Stimulated activated naive CD4-positive, alpha-beta T cell treated with Interleukin-2 at 50 U/mL for 16 hours (primary cell): ENCODE measurements around the gene CACNA1B.

Experiments
- DNase-seq: peaks from one replicate; lab custom pipeline; 2025; lab: John Stamatoyannopoulos, UW

Gene CACNA1B

DNA sequence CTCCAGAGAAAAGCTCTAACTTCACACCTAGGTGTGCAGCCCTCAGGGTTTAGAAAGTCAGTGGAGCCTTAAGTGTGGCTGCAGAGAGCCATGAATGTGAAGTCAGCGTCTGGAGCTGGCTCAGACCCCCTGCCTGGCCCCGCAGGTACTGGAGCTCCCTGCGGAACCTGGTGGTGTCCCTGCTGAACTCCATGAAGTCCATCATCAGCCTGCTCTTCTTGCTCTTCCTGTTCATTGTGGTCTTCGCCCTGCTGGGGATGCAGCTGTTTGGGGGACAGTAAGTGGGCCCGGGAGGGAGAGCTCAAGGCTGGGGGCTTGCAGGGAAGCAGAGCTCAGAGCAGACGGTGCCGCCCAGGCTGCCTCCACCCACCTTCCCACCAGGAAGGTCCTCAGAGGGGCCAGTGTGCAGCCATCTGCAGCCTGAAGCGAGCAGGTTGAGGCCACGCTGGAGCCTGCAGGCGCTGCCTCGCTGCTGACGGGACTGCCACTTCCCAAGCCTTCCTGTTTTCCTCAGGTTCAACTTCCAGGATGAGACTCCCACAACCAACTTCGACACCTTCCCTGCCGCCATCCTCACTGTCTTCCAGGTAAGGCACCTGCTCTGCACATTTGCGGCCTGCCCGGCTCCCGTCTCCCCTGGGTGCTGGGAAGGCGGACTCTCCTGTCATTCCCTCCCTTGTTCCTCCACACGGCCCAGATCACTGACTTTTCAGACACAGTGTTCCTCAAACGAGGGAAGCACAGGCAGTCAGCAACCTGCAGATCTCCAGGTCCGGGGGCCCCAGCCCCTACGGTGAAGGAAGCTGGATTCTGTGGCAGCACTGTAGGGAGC lies 108.9 kb downstream of the CACNA1B start:
- DNase-seq = no peak

DNA sequence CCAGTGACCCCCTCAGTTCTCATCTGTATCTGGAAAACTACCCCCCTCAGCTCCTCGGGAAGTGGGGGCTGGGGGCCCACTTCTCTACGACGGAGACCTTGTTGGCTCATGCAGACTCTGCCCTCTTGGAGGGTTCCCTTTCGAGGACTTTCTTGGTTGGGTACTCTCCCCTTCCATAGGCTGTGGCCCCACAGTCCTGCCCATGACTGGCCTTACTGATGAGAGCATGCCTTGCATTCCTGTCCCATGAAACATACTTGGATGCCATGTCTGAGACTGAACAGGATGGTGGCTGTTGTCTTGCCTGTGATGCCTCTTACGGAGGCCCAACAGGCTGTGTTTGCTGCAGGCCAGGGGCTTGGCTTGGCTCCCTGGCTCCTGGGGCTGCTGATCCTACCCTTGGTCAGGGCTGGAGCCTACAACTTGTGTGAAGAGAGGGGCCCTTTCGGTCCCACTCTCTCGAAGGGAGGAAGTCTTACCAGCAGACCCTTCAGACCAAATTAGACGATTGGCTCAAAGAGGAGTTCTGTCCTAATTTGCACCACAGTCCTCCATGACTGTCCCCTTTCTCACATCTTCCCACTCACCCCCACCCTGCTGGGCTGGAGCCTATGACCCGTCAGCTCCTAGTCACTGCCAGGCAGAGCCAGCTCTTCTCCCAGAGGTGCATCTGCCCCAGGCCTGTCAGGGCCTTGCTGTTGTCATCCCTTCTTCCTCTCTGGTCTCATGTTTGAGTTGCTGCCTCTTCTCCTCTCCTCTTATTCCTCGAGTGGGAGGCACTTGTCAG lies 109.9 kb downstream of the CACNA1B start:
- DNase-seq = no peak

GRCh38 chr9:137988051-137988450 lies 110.5 kb downstream of the CACNA1B start:
- DNase-seq = no peak

- DNase-seq = no peak
Measured at GRCh38 chr9:137988701-137989100, 111.1 kb downstream of the CACNA1B start.

- DNase-seq = no peak
Measured at GRCh38 chr9:137989156-137989555, 111.6 kb downstream of the CACNA1B start.

- DNase-seq = no peak
Measured at GRCh38 chr9:137989999-137990715, 112.6 kb downstream of the CACNA1B start.

GRCh38 chr9:138003485-138004190 lies 126.1 kb downstream of the CACNA1B start:
- no peak for DNase-seq

DNA sequence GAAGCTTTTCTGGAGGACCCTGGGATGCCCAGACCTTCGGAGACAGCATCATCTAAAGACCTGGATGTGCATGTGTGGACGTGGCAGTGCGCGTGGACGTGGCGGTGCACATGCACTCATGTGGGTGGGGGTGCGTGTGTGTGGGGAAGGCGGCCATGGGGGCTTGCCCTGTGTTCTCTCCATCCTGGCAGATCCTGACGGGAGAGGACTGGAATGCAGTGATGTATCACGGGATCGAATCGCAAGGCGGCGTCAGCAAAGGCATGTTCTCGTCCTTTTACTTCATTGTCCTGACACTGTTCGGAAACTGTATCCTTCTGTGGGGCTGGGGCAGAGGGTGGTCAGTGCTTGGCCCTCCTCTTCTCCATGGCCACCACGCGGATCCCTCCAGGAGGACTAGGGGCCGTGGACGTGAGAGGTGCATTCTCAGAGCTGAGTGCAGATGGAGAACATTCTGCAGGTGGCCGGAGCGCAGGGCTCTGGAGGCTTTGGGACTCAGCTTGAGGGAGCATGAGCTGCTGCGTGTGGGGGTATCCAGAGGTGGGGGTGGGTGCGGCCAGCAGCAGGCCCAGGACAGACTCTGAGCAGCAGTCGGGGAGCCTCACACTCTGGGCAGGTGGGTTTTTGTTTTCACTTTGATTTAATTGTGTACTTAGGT lies 129.1 kb downstream of the CACNA1B start:
- no peak for DNase-seq

DNA sequence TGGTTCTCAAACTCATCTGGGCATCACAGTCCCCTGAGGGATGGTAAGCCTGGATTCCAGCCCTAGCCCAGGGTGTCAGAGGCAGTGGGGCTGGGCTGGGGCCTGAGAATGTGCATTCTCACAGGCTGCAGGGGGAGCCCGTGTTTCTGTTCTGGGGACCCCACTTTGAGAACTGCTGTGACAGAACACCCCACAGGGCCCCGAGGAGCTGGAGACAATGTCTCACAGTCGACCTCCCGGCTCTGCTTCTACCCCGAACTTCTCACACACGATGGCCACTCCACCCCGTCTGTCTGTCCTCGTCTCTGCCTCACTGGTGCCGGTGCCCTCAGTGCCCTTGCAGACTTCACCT lies 130.0 kb downstream of the CACNA1B start:
- no peak for DNase-seq

DNA sequence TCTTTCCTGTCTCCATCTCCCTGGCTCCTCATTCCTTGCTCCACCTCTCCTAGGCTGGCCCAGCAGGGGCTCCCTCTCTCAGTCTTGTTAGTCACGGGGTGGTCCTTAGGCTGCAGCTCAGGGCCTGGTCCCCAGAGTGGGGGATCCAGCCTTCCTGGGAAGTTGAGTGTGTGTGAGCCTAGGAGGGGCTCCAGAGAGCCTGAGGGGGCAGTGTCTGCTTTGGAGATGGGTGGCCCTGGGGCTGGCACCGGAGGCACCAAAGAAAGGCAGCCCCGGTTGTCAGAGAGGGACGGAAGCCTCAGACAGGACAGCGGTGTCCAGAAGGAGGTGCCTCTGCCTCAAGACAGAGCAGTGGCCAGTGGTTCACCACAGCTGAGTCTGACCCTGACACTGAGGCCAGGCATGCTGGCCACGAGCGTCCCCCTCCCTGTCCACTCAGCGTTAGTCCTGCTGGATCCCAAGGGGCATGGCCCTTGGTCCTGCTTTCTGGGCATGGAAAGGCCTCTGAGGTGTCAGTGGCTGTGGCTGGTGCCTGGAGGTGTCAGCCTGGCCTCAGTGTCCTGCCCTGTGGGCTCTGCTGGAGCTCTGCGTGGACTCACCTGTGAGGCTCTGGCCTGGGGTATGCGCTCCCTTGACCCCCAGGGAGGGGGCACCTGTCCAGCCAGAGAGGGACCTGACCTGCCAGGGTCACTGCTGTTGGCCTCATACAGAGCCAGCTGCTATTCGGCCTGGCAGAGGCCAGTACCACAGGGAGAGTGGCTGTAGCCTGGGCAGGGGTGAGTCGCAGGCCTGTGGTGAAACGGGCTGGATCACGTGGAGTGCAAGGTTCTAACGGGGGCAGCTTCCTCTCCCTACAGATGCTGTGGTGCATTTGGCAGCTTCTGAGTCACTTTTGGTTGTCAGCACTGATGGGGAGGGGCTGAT lies 130.6 kb downstream of the CACNA1B start:
- no peak for DNase-seq

GRCh38 chr9:138009016-138009802 lies 131.6 kb downstream of the CACNA1B start:
- DNase-seq = no peak

DNA sequence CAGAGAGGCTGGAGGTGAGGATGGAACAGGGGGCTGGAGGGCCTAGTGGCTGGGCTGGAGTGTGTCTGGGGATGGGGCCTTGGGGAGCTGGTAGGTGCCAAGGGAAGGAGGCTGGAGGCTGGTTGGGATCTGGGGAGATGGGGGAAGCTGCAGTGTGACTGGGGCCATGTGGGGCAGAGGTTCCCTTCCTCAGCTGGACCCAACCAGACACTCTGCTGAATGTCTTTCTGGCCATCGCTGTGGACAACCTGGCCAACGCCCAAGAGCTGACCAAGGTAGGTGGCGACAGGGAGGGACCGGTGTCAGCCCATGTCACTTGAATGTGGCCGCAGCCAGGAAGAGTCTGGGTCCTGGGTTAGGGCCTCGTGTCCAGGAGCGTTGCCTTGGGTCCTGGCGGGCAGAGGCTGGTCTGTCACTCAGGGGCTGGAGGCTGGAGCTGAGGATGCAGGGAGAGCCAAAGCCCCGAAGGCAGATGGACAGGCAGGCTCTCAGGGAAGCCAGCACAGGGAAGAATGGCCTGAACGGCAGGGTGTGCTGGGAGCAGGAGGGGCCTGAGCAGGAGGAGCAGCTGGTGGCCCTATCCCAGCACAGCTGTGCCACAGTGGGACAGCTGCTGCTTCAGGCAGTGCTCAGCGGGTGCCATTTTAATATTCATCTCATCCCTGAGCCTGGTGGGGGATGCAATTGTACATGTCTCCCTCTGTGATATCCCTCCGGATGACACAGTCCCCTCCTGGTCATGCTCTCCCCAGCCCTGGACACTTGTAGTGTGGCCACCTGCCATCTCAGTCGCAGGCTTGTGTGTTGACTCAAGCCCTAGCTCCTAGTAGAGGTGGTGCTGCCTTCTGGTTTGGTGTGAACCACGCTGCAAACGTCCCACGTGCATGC lies 132.5 kb downstream of the CACNA1B start:
- no peak for DNase-seq

- DNase-seq = no peak
Measured at GRCh38 chr9:138010861-138011260, 133.3 kb downstream of the CACNA1B start.

DNA sequence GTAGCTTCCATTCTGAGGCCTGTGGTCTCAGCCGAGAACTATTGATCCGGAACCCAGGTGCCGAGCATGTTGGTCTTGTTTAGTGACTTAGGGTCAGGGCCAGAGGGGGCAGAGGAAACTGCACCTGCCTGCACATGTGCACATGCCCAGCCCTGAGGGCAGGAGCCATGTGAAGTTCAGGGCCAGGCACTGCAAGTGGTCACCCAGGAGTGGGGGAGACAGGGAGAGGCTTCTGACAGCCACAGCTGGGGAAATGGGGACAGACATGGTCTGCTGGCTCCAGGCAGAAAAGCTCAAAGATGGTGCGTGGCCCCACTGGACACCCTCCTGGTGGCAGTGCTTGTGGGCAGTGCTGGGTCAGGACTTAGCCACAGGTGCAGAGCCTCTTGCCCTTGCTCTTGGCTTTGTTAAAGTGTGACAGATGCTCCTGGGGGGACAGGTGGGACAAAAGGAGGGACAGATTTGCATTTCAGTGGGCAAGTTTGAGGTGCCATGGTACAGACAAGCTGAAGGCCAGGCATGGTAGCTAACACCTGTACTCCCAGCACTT lies 134.4 kb downstream of the CACNA1B start:
- DNase-seq = no peak

- DNase-seq = no peak
Measured at GRCh38 chr9:138013273-138013672, 135.7 kb downstream of the CACNA1B start.

DNA sequence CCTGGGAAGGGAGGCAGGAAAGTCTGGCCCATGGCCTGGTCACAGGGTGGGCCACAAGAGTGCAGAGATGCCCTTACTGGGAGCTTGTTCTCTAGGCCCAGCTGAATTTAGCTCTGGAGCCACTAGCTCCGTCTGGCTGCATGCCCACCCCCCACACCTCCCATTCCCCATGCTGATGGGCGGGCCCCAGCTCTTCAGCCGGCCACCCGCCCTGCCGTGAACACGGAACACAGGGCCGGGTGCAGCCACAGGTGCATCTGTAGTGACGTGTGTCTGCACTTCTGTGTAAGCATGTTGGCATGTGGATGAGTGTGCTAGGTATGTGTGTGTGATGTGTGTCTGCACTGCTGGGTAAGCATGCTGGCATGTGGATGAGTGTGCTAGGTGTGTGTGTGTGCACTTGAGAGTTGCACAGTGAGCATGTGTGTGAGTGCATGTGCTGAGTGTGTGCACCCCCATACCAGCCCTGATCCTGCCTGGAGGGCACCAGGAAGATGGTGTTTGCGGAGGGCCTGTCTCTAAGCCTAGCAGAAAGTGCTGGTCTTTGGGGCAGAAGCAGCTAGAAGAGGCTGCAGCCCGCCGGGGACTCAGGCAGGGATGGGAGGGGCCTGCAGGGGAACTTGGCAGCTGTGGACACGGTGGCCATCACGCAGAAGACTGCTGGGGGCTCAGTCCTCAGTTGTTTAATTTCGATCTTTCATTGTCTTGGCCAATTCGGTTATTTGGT lies 136.4 kb downstream of the CACNA1B start:
- DNase-seq = no peak

DNA sequence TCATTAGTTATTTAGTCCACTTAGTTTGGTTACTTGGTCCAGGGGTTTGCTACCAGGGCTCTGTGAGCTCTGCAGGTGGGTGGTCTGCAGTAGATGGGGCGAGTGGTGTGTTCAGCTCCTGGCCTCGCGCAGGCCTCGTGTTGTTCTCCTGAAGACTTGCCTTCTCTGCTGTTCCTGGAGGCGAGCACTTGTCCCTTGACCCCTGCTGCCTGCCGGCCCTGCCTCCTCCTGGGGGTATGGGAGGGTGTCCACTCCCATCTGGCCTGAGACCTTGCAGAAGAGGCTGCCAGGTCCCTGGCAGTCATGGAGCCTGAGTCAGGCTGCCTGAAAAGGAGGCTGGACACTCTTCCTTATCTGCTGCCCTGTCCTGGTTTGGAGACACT lies 137.0 kb downstream of the CACNA1B start:
- no peak for DNase-seq
